BE2C (cell line): ENCODE results near the gene CLPX.
"Not testable (repeated sequence)": the region's sequence is repeated elsewhere in the genome, so short reads cannot be mapped to it uniquely, and the experiment has no call there.

Source experiments
- DNase-seq: peaks from one replicate; pipeline ENCODE4 v3.0.0-alpha.2; 2020
- H3K27me3 ChIP-seq: fragments of 250-450 bp; sonication (Bioruptor Pico); 2 replicates; pipeline ENCODE4 v1.5.1; 2020; ENCODE audit warnings: mild to moderate bottlenecking
- H3K36me3 ChIP-seq: fragments of 250-450 bp; sonication (Bioruptor Pico); 2 replicates; pipeline ENCODE4 v1.5.1; 2020; ENCODE audit warnings: mild to moderate bottlenecking
- H3K4me1 ChIP-seq: fragments of 250-450 bp; sonication (Bioruptor Pico); 2 replicates; pipeline ENCODE4 v1.5.1; 2020
- H3K4me3 ChIP-seq: 2 replicates; pipeline ENCODE4 v1.5.1; 2011; ENCODE audit warnings: low read depth, low read length
- H3K9me3 ChIP-seq: fragments of 250-450 bp; sonication (Bioruptor Pico); 2 replicates; pipeline ENCODE4 v1.5.1; 2020
- TF ChIP-seq, protein P1 (sequence below): IDR thresholded peaks from 2 replicates; pipeline ENCODE4 v1.5.1; 2012; ENCODE audit warnings: mild to moderate bottlenecking, low read depth, low read length

CLPX gene

DNA sequence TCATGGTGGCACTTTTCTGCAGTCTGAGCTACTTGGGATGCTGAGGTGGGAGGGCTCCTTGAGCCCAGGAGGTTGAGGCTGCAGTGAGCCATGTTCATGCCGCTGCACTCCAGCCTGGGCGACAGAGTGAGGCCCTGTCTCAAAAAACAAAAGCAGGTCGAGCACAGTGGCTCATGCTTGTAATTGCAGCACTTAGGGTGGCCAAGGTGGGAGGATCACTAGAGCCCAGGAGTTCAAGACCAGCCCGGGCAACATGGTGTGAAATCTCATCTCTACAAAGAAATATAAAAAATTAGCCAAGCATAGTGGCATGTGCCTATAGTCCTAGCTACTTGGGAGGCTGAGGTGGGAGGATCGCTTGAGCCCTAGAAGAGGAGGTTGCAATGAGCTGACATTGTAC, 80.1 kb downstream of the CLPX start:
- Histone ChIP-seq H3K36me3 (peaks cover 14% of the 10 kb centered on the region), H3K4me3 (no peak overlapping the region), H3K9me3 (no peaks in the 10 kb centered on the region), H3K27me3 (no peaks in the 10 kb centered on the region), H3K4me1 (no peaks in the 10 kb centered on the region)
- no peak for DNase-seq
- TF ChIP-seq, protein P1, sequence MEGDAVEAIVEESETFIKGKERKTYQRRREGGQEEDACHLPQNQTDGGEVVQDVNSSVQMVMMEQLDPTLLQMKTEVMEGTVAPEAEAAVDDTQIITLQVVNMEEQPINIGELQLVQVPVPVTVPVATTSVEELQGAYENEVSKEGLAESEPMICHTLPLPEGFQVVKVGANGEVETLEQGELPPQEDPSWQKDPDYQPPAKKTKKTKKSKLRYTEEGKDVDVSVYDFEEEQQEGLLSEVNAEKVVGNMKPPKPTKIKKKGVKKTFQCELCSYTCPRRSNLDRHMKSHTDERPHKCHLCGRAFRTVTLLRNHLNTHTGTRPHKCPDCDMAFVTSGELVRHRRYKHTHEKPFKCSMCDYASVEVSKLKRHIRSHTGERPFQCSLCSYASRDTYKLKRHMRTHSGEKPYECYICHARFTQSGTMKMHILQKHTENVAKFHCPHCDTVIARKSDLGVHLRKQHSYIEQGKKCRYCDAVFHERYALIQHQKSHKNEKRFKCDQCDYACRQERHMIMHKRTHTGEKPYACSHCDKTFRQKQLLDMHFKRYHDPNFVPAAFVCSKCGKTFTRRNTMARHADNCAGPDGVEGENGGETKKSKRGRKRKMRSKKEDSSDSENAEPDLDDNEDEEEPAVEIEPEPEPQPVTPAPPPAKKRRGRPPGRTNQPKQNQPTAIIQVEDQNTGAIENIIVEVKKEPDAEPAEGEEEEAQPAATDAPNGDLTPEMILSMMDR, result no peak

DNA sequence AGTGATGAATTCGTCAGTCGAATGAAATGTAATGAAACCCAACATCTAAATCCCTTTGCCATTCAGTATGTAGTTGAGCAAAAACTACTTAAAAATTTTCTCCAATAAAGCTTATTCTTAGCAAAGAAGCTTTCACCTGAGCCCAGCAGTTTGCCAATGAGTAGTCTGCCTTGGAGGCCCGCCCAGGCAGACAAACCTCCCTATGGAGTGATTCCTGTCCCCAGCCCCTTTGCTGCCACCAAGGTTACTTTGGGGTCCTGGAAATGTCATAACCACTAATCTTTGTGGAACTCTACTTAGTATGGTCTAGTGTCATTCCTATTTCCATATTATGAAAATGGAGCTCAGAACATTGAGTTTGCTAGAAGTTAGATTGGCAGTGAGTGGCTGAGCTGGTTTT, 82.2 kb downstream of the CLPX start:
- Histone ChIP-seq H3K36me3 (peaks cover 23% of the 10 kb centered on the region), H3K27me3 (no peaks in the 10 kb centered on the region), H3K9me3 (no peaks in the 10 kb centered on the region), H3K4me1 (no peaks in the 10 kb centered on the region), H3K4me3 (no peak overlapping the region)
- no peak for DNase-seq
- TF ChIP-seq, protein P1, result no peak

DNA sequence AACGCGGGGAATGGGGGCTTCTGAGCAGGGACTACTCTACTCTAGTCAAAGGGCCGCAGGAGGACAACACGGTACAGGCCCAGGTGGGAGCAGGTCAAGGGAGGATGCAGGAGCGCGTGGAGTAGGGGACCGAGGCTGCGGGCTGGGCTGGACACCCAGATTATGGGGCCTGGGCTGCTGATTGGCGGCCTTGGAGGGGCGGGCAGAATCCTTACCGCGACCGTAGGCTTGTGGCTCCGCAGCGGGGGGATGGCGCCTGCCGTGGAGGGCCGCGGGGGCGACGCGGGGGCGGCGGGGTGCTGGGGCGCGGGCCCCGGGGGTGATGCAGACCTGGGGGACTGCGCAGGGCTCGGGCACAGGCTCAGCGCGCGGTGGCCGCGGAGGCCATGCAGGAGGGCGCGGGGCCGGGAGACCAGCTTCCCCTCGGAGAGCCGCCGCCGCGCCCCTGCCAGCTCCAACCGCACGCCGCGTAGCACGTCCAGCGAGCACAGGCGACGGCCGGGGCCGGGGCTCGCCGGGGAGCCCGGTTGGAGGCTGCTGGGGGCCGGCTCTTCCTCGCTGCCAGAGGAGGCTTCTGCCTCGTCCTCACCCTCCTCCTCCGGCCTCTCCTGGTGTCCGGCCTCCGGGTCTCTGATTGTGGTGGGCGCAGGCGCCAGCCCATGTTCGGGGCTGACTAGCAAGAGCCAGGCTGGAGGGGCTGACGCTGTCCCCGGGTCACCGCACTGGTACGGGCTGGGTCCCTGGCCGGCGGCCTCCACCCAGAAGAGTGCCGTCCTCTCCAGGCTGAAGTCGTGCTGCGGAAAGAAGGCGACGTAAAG, 83.0 kb downstream of the CLPX start:
- no peaks in the 10 kb centered on the region for H3K9me3 ChIP-seq
- H3K4me3 ChIP-seq, result no peak overlapping the region
- TF ChIP-seq, protein P1, result no peak
- no peaks in the 10 kb centered on the region for H3K4me1 ChIP-seq
- H3K36me3 ChIP-seq, result peaks cover 23% of the 10 kb centered on the region
- DNase-seq, result no peak
- no peaks in the 10 kb centered on the region for H3K27me3 ChIP-seq

DNA sequence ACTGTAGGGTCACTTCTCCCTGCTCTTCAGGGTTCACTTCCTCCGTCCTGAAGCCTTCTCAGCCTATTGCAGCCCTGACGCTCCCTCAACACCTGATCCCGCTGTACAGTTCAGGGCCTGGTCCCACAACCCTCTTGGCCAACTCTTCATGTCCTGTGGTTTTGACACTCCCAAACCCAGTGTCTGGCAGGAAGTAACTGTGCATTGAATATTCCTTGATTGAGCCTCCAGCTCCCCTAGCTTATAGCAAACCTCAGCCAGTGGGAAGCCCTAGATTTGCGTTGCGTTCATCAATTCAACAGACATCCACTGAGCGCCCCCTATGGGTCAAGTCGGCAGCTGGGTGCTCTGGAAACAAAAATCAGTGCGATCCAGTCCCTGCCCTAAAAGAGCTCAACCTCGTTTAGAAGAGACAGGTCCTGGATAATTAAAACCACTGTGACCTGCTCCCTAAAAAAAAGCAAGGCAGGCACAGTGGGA, 83.7 kb downstream of the CLPX start:
- Histone ChIP-seq H3K4me1 (no peaks in the 10 kb centered on the region), H3K4me3 (no peak overlapping the region), H3K27me3 (no peaks in the 10 kb centered on the region), H3K36me3 (peaks cover 23% of the 10 kb centered on the region), H3K9me3 (no peaks in the 10 kb centered on the region)
- TF ChIP-seq, protein P1, result peak; percentile 98
- peak; percentile 87 for DNase-seq

DNA sequence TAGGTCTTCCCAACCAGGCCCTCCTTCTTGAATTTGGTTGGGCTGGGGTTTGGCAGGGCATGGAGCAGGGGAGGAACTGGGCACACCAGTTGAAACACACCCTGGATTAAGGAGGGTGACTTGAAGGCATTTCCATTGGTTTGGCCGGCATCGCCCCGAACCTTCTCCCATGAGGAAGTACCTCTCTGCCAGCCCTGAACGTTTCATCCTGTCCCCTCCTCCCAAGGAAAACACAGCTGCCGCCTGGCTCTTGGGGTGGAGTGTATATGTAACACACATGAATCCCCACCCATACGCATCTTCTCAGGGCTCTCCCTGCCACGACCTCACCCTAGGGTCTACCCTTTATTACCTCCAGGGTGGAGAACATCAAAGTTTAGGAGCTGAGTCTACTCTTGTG, 84.7 kb downstream of the CLPX start:
- Histone ChIP-seq H3K27me3 (no peaks in the 10 kb centered on the region), H3K4me3 (no peak overlapping the region), H3K4me1 (no peaks in the 10 kb centered on the region), H3K9me3 (no peaks in the 10 kb centered on the region), H3K36me3 (peaks cover 15% of the 10 kb centered on the region)
- TF ChIP-seq, protein P1, result no peak
- no peak for DNase-seq

DNA sequence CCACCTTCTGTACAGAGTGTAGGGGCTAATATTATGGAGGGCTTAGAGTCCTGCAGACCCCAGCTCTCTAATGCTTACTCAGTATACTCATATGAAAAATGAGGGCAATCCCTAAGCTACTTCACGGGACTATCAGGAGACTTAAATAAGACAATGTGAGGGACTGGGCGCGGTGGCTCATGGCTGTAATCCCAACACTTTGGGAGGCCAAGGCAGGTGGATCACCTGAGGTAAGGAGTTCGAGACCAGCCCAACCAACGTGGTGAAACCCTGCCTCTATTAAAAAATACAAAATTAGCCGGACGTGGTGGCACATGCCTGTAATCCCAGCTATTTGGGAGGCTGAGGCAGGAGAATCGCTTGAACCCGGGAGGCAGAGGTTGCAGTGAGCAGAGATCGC, 85.3 kb downstream of the CLPX start:
- peaks cover 13% of the 10 kb centered on the region for H3K36me3 ChIP-seq
- H3K9me3 ChIP-seq, DNase-seq, H3K4me1 ChIP-seq, H3K27me3 ChIP-seq, H3K4me3 ChIP-seq: not testable (repeated sequence)
